DMS 273 treated with DMSO at 0.1 percent for 48 hours (cell line): ENCODE data around the gene GJB4.
"Not testable (repeated sequence)": the region's sequence is repeated elsewhere in the genome, so short reads cannot be mapped to it uniquely, and the experiment has no call there.

Source experiments
- DNase-seq: peaks from one replicate; lab custom pipeline; 2025; lab: John Stamatoyannopoulos, UW

GJB4 gene

DNA sequence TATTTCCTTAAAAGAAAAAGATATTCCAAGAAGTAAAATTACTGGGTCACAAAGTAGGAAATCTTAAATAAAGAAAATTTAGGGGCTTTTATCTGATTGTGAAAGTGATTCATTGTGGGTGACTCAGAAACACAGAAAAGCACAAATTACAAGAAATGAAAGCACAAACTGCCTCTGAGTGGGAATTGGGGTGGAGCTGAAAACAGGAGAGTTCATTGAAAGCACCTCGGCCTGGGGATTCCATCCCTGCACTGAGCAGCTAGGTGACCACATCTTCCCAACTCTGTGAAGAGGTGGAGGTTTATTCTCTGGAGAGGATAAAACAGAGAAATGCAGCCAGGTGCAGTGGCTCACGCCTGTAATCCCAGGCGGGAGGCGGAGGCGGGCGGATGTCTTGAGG is 40.7 kb downstream of the GJB4 start:
- no peak for DNase-seq

DNA sequence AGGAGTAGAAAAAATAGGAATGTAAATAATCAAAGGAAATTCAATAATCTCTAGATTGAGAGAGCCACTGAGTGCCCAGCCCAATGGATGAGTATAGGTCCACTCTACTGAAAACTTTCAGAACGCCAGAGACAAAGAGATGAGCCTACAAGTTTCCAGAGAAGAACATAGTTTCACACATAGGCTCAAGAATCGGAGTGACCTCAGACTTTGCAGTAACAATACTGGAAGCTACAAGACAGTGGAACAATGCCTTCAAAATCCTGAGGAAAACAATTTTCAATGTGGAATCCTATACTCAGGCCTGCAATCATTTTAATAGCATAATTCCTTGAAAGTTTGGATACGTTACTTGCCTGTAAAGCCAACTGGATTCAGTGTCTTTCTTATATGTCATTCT is 44.2 kb downstream of the GJB4 start:
- no peak for DNase-seq

DNA sequence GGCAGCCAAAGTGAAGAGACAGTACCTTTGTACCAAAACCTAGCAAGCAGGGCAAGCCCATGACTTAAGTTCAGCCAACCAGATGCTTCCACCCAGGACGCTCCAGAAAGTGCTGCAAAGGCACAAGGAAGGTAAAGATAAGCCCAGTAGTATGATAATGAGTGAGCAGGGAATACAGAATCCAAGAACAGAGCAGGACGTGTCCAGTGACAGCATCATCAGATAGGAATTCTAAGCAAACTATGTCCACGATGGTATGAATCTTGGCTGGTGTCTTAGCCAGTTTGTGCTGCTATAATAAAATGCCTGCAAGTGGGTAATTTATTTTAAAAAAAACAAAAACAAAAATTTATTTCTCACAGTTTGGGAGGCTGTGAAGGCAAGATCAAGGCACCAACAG is 46.9 kb downstream of the GJB4 start:
- DNase-seq: no peak

DNA sequence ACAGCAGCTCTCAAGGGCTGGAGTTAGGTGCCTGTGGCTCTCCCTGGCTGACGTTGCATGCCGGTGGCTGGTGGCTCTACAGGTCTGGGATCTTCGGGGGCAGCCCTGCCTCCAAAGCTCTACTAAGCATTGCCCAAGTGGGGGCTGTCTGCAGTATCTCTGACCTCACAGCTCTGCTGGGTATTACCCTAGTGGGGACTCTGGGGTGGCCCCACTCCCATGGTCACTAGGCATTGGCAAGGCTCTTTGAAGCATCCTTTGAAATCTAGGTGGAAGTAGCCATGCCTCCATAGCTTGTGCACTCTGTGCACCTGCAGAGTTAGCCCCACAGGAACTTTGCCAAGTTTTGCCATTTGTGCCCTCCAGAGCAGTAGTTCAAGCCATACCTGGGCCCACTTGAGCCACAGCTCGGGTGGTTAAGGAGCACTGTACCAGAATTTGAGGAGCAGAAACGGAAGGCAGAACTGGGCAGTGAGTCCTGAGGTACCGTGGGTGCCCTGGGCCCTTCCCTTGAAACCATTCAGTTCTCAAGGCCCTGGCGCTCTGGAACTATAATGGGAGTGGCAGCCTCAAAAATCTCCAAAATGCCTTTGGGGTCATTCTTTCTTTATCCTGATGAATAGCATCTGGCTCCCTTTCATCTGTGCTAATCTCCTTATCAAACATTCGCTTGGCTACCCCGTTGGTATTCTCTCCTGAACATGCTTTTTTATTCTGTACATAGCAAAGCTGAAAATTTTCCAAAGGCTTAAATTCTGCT is 48.7 kb downstream of the GJB4 start:
- DNase-seq: no peak

DNA sequence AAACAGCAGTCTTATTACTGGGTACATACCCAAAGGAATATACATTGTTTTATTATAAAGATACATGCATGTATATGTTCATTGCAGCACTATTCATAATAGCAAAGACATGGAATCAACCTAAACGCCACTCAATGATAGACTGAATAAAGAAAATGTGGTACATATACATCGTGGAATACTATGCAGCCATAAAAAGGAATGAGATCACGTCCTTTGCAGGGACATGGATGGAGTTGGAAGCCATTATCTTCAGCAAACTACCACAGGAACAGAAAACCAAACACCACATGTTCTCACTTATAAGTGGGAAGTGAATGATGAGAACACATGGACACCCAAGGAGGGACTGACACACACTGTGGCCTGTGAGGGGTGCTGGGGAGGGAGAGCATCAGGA is 51.2 kb downstream of the GJB4 start:
- DNase-seq: not testable (repeated sequence)
